Measurements from ENCODE around the gene WRAP73.

WRAP73 gene

GRCh38 chr1:3664700-3665375 is 14.9 kb upstream of the WRAP73 start:
- DNase-seq: no peak

DNA sequence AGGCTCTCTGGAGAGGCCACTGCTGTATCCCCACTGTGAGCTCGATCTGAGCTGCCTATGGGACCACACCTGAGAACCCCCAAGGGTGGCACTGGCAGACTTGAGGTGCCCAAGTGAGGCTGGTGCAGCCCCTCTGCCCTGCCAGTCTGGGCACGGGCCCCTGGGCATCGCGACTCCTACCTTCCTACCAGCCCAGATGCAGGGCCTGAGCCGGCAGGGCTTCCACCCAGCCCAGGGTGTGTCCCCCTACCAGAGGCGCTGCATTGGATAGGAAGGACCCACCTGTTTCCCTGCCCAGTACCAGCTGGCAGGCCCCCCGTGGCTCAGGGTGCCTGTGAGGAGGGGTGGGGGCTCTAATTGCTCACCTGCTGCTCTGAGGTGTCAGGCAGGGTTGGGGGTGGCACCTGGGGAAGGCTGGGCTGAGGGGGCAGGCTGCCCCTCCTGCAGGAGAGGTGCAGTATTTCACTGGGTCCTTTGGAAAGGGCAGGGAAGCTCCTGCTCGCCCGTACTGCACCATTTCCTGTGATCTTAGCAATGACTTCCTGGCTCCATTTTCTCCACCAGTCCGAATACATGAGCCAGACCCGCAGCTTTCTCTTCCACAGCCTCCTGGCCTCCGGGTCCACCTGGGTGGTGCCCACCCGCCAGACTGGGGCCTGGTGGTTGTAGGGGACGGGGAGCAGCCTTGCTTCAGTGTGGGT is 14.2 kb upstream of the WRAP73 start:
- DNase-seq: no peak

GRCh38 chr1:3662080-3662671 is 12.3 kb upstream of the WRAP73 start:
- DNase-seq: no peak

DNA sequence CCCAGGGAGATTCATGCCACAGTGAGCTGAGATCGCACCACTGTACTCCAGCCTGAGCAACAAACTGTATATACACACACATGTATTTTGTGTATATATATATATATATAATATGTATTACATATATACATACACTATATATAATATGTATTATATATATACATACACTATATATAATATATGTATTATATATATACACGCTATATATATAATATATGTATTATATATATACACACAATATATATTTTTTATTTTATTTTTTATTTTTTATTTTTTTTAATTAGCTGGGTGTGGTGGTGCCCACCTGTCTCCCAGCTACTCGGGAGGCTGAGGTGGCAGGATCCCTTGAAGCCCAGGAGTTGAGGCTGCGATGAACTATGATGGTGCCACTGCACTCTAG is 11.7 kb upstream of the WRAP73 start:
- no peak for DNase-seq

DNA sequence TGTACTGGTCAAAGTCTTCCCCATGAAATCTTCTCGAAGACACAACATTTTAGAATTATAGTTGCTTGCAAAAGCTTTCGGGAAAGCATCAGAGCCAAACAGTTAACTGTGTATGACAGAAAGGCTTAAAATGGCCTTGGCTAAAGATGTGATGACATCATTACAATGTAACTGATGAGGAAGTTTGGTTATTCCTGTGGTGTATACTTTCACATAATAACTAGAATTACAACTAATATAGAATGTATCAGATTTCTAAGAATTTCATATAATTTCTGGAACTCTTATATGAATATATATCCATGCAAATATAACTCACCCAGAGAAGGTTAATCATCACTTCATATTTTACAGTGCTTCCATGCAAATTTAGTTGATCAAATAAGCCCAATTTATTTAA is 10.8 kb upstream of the WRAP73 start:
- DNase-seq: no peak

- DNase-seq: no peak
These were observed 9.2 kb upstream of the WRAP73 start for GRCh38 chr1:3659093-3659492.

- peak; percentile 21 for DNase-seq
These were observed 8.3 kb upstream of the WRAP73 start for GRCh38 chr1:3658231-3658615.

- DNase-seq: no peak
These were observed 7.8 kb upstream of the WRAP73 start for GRCh38 chr1:3657578-3658230.

DNA sequence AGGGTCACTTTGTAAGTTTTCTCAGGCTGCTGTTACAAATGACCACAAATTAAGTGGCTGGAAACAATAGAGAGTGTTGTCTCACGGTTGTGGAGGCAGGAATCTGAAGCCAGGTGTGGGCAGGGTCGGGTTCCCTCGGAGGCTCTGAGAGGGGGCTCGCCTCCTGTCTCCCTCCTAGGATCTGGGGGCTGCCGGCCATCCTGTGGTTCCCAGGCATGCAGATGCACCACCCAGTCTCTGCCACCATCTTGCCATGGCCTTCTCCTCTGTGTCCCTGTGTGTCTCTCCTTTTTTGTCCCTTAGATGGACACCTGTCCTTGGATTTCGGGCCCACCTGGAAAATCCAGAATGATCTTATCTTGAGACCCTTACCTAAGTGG is 7.2 kb upstream of the WRAP73 start:
- DNase-seq: no peak

GRCh38 chr1:3656450-3657095 is 6.7 kb upstream of the WRAP73 start:
- no peak for DNase-seq

DNA sequence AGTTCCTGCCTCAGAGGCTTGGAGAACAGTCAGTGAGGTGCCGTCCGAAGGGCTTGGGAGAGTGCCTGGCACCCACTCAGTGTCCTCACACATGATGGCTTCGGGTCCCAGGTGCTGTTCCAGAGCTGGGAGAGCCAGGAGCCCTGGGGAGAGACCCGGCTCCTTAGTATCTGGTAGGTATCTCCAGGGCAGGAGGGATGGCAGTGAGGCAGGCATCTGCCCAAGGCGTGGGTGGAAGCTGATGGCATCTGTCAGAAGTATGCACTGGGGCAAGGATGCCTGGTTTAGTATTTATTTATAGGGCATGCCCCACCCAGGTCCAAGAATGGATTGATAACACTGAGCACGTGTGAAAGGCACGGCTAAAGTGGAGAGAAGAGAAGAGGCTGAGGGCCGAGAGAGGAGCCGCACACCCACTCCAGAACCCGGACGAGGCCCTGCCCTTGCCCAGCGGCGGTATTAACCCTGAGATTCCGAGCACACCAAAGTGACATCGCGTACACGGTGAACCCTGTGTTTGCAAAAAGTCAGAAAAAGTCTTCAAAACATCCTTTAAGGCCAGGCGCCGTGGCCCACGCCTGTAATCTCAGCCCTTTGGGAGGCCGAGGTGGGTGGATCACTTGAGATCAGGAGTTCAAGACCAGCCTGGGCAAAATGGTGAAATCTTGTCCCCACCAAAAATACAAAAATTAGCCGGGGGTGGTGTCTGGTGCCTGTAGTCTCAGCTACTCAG is 4.8 kb upstream of the WRAP73 start:
- no peak for DNase-seq

DNA sequence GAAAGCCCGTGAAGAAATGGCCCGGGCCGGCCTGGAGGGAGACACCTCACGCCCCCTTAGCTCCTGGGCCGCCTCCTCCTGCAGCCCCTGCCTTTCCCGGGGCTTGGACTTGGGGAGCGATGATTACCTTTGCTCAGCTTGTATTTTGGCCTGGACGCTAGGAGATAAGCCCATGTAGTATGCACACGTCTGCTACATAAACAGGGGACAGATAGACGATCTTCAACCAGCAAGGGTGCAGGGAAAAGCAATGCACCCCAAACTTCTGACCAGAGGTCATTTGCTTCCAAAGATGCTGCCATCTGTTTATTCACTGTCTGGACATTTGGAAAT is 3.3 kb upstream of the WRAP73 start:
- no peak for DNase-seq

- DNase-seq: no peak
These were observed 2.8 kb upstream of the WRAP73 start for GRCh38 chr1:3652548-3653285.

DNA sequence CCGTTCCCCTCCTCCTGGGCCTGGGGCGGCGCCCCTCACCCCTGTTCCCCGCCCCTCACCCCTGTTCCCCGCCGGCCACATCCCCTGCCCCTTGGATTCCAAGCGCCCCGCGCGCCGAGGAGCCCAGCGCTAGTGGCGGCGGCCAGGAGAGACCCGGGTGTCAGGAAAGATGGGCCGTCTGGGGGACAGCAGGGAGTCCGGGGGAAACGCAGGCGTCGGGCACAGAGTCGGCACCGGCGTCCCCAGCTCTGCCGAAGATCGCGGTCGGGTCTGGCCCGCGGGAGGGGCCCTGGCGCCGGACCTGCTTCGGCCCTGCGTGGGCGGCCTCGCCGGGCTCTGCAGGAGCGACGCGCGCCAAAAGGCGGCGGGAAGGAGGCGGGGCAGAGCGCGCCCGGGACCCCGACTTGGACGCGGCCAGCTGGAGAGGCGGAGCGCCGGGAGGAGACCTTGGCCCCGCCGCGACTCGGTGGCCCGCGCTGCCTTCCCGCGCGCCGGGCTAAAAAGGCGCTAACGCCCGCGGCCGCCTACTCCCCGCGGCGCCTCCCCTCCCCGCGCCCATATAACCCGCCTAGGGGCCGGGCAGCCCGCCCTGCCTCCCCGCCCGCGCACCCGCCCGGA is 2.1 kb upstream of the WRAP73 start, which contains the start of gene TP73:
Gene TP73 (plus strand): TSS at position 587 of the 618 bp plus-strand sequence. CDS start 29,850 bp downstream, outside the sequence.
- peak; percentile 20 for DNase-seq

DNA sequence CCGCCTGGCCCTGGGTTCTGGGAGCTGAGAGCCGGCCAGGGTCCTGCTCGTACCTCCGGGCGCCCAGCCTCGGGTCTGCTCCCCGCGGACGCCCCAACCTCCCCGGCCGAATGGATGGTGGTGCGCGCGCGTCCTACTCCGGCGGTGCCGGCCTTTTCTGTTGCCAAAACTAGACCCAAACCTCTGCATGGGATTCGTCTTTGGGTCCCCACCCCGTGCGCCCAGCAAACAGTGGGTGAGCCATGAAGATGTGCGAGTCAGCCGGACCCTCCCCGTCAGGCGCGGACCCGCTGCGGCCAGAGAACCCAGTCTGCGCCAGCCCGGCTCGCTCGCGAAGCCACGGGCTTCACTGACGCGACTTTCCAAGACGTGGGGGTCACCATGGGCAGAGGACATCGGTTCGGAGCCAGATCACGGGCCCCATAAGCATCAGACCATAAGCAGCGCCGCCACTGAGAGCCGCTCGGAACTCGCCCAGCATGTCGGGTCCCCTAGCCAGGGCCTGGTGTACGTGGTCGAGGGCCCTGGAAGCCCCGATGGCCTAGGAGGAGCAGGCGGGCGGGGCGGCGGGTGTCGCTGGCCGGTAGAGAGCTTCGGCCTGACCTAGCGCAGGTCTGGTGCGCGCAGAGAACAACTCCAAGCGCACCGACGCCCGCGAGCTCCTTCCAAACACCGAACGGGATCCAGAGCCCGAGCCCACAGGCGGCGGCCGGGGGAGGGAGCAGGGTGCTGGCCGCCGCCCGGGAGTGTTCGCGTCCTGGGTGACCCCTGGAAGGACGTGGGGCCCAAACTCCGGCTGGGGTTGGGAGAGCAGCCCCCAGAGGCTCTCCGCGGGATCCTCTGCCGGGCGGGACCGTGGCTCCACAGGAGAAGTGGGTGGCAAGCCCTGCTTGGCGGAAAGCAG is 1.4 kb upstream of the WRAP73 start:
- no peak for DNase-seq

GRCh38 chr1:3650248-3651025 is 534 bp upstream of the WRAP73 start:
- DNase-seq: no peak

DNA sequence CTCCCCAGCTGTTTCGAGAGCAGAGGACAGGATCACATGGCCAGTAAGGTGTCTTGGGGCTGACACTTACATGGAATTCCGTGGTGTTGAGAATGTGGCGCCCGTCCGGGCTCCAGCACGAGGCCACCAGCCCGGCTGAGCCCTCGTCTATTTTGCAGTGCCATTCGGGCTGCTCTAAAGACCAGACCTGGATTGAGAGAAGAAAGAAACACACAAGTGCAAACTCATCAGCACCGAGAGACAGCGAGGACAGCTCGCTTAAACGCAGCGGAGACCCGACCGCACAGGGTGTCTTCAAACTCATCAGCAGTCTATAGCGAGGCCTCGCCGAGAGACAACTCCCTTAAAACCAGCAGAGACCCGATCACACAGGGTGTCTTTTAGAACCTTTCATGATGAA is 3.3 kb downstream of the WRAP73 start:
- DNase-seq: no peak

DNA sequence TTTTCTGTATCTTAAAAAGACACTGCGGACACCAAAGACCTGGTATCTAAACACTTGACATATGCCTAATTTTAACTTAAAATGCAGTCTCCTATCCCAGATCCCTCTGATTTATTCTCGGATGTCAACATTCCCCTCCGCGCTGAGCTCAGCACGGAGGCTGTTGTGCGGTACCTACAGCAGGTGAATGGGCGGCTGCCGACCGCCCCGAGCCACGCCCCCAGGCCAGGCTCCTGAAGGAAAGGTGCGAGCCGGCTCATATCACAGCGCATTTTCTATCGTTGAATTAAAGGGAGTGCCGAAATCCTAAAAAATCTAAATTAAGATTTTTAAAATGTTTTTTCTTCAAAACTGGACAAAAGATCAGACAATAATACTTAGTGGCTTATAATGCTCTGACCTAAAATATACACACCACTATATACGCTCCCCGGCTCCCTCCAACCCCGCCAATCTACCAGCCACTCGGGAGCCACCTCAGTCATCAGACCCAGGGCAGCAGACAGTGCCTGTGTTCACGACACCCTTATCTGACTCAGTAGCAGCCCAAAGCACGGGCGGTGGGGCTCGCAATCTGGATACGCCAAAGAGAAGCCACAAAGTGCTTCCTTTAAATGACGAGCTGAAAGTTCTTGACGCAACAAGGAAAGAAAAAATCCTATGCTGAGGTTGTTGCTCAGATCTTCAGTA is 4.1 kb downstream of the WRAP73 start:
- no peak for DNase-seq

- DNase-seq: no peak
These were observed 4.7 kb downstream of the WRAP73 start for GRCh38 chr1:3645247-3645646.

Measured in NCI-H748 treated with DMSO at 0.1 percent for 48 hours (cell line).